Measurements from ENCODE around the gene FRAT2. TPM values are rescaled to one million over a fixed set of nuclear protein-coding genes. Genes with fewer than 3 reads are reported as not detected.

FRAT2 gene, protein sequence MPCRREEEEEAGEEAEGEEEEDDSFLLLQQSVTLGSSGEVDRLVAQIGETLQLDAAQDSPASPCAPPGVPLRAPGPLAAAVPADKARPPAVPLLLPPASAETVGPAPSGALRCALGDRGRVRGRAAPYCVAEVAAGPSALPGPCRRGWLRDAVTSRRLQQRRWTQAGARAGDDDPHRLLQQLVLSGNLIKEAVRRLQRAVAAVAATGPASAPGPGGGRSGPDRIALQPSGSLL
- total RNA-seq (10 to 100 TPM in 2 of 6 donors, 1 to 10 TPM in 4; 8.7 to 15.0 (median 9.9) TPM), polyA plus RNA-seq (1 to 10 TPM; 4.3 to 5.5 TPM)

DNA sequence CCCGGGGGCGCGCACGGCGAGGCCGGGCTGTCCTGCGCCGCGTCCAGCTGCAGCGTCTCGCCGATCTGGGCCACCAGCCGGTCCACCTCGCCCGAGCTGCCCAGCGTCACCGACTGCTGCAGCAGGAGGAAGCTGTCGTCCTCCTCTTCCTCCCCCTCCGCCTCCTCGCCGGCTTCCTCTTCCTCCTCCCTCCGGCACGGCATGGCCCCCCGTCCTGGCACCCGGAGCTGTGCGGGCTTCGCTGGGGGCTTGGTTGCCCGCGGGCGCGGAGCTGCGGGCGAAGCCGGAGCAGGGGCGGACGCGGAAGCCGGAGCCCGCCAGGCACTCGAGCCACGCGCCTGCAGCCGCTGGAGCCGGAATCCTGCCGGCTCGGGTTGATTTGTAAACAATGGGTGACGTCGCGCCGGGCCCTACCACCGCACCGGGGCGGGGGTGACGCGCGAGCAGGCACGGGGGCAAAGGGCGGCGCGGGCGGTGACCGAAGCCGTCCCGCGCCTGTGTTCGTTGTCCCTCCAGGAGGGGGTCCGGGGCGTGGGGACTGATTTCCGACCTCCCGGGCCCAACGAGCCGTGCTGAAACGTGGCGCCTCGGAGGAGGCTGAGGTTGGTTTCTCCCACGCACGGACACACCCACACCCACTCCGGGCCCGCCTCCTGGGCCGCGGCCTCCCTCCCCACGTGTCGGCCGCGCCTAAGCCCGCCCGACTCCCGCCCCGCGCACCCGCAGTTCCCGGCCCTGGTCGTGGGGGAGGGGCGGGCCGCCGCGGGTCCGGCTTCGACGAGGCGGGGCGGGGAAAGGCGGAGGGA, at the start of gene FRAT2:
TSS of gene FRAT2 (minus strand) at position 360 of the 806 bp plus-strand sequence. CDS start at position 203, 157 bp downstream.
- H3K27ac ChIP-seq, result peak within 1 kb of the TSS; percentile 79 to 96 (median 90)
- FAIRE-seq, result no peak
- no peaks in the 10 kb centered on the region for H3K27me3 ChIP-seq
- H3K4me3 ChIP-seq, result peak within 1 kb of the TSS; percentile 73 to 92 (median 82)
- TF ChIP-seq, protein P1, sequence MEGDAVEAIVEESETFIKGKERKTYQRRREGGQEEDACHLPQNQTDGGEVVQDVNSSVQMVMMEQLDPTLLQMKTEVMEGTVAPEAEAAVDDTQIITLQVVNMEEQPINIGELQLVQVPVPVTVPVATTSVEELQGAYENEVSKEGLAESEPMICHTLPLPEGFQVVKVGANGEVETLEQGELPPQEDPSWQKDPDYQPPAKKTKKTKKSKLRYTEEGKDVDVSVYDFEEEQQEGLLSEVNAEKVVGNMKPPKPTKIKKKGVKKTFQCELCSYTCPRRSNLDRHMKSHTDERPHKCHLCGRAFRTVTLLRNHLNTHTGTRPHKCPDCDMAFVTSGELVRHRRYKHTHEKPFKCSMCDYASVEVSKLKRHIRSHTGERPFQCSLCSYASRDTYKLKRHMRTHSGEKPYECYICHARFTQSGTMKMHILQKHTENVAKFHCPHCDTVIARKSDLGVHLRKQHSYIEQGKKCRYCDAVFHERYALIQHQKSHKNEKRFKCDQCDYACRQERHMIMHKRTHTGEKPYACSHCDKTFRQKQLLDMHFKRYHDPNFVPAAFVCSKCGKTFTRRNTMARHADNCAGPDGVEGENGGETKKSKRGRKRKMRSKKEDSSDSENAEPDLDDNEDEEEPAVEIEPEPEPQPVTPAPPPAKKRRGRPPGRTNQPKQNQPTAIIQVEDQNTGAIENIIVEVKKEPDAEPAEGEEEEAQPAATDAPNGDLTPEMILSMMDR (IDR thresholded peaks at IDR 0.05), result no peak
- ATAC-seq, result peak; percentile 86 to 95 (median 90)
- 0 to 1% methylated on average over 64 to 103 of the region's 103 CpGs for WGBS, 2 donors
- intact Hi-C loops (cut with DNase I), result loop anchor here in 1 of 3 donors (10.0 kb wide), 1 partner anchor 50 kb away; no protein-coding TSS in a partner anchor
- peak; percentile 89 to 95 (median 92) for DNase-seq
- peaks cover 11 to 36% (median 25%) of the 10 kb centered on the region in 3 donors for H3K4me1 ChIP-seq
- no peaks in the 10 kb centered on the region for H3K9me3 ChIP-seq
- no peaks in the 10 kb centered on the region for H3K36me3 ChIP-seq

- intact Hi-C loops (cut with DNase I), result no loop called here
- no peaks in the 10 kb centered on the region for H3K9me3 ChIP-seq
- FAIRE-seq, result no peak
- no peaks in the 10 kb centered on the region for H3K4me1 ChIP-seq
- H3K27me3 ChIP-seq, result no peaks in the 10 kb centered on the region
- ATAC-seq, result no peak
- H3K36me3 ChIP-seq, result peaks cover 0 to 47% (median 11%) of the 10 kb centered on the region in 3 donors
- no peak overlapping the region for H3K4me3 ChIP-seq
- peak in 1 of 6 donors; percentile 57 for DNase-seq
- H3K27ac ChIP-seq, result no peak overlapping the region
- WGBS, 2 donors, result 95 to 96% methylated on average over 5 of the region's 5 CpGs
- TF ChIP-seq, protein P1 (IDR thresholded peaks at IDR 0.05), result no peak
Measured at GRCh38 chr10:97384156-97384555, 49.6 kb upstream of the FRAT2 start.

DNA sequence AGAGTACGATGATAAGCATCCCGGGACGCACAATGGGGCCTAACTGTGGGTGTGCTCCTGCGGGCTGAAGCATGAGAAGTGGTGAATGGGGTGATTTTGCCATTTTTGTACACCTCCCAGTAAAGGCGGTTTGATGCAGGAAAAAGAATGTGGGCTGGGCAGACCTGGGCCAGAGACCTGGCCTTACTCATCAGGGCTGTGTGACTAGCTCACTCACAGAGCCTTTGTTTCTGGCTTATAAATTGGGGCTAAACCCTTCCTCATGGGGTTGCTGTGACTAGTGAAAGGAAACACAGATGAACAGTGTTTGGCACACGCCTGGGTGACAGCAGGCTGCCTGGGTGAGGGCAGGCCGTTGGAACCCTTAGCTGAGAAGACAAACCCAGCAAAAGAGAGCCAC, 48.6 kb upstream of the FRAT2 start:
- Histone ChIP-seq H3K27me3 (no peaks in the 10 kb centered on the region), H3K4me3 (no peak overlapping the region), H3K4me1 (no peaks in the 10 kb centered on the region), H3K9me3 (no peaks in the 10 kb centered on the region), H3K36me3 (peaks cover 0 to 46% (median 7%) of the 10 kb centered on the region in 3 donors), H3K27ac (no peak overlapping the region)
- DNase-seq (no peak), FAIRE-seq (no peak), ATAC-seq (no peak)
- WGBS, 2 donors, result 92 to 94% methylated on average over 7 of the region's 7 CpGs
- intact Hi-C loops (cut with DNase I), result no loop called here
- TF ChIP-seq, protein P1 (IDR thresholded peaks at IDR 0.05), result no peak

- intact Hi-C loops (cut with DNase I), result no loop called here
- WGBS, 2 donors, result 80 to 93% methylated on average over 8 of the region's 8 CpGs
- Histone ChIP-seq H3K4me1 (no peaks in the 10 kb centered on the region), H3K9me3 (no peaks in the 10 kb centered on the region), H3K36me3 (peaks cover 0 to 52% (median 8%) of the 10 kb centered on the region in 3 donors), H3K27ac (no peak overlapping the region), H3K4me3 (no peak overlapping the region), H3K27me3 (no peaks in the 10 kb centered on the region)
- ATAC-seq, result no peak
- TF ChIP-seq, protein P1 (IDR thresholded peaks at IDR 0.05), result no peak
- FAIRE-seq, result no peak
- no peak for DNase-seq
Measured at GRCh38 chr10:97381626-97382025, 47.1 kb upstream of the FRAT2 start.
